ENCODE measurements around the gene NCOR1.

GRCh38 chr17:16155536-16155935, 59.8 kb downstream of the NCOR1 start:
- TF ChIP-seq CTCF (IDR thresholded peaks at IDR 0.05; ENCODE audit: insufficient read depth, low read length, poor library complexity, severe bottlenecking) (no peak), EZH2phosphoT487 (conservative IDR thresholded peaks at IDR 0.05; ENCODE audit: low read length) (no peak)
